GM21423 (cell line): ENCODE measurements around the gene GREB1L.

ENCODE experiments used
- ATAC-seq: cut with Tn5 transposase; IDR thresholded peaks from one replicate; pipeline ENCODE4 v1.9.1; 2021; ENCODE audit warnings: mild to moderate bottlenecking, moderate library complexity; ENCODE audit not compliant: unreplicated experiment

Gene GREB1L

DNA sequence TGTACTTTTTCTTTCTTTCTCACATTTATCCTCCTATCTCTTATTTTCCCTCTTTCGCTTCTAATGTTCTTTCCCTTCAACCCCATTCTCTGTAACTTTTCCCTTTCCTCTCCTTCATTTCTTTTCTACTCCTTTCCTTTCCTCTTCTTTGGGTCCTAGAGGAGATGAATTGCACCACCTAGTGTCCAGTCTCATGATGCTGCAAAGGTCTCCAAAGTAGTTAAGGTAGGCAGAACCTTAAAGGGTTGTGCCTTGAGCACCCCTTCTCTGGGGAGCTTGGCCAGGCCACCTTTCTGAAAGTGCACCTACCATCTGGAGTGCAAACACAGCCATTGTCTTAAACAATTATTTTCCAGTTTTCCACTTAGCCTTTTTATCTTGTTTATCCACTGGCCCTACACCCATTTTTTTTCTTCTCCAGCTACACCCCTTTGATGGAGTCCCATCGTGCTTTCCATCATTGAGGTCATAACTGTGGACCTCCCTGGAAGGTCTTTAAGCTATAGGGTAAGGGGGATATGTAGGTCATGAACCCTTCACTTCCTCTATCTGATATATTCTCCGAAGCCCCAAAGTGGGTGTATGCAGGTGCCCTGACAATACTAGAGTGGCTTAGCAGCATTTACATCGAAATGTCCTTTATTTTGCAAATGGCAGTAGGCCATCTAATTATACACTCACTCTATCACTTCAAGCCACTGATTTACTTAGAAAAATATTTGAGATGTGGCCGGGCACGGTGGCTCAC is 202.6 kb downstream of the GREB1L start:
- ATAC-seq, result no peak

DNA sequence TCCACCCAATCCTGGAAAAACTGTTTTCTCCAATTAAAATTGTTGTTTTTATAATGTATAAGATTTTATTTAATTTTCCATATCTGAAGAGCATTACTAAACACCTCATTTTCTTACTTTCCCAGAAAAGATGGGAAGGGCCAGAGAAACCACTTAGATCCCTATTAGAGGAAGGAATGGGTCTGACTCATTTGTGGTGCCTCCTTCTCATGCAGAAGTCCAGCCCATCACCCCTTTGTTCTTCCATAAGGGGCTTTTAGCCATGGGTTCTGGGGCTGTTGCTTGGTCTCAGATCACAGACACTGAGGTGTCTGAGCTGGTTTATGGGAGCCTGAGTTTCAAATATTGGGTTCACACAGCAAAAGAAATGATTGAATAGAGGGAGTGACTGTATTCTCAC is 206.3 kb downstream of the GREB1L start:
- no peak for ATAC-seq

DNA sequence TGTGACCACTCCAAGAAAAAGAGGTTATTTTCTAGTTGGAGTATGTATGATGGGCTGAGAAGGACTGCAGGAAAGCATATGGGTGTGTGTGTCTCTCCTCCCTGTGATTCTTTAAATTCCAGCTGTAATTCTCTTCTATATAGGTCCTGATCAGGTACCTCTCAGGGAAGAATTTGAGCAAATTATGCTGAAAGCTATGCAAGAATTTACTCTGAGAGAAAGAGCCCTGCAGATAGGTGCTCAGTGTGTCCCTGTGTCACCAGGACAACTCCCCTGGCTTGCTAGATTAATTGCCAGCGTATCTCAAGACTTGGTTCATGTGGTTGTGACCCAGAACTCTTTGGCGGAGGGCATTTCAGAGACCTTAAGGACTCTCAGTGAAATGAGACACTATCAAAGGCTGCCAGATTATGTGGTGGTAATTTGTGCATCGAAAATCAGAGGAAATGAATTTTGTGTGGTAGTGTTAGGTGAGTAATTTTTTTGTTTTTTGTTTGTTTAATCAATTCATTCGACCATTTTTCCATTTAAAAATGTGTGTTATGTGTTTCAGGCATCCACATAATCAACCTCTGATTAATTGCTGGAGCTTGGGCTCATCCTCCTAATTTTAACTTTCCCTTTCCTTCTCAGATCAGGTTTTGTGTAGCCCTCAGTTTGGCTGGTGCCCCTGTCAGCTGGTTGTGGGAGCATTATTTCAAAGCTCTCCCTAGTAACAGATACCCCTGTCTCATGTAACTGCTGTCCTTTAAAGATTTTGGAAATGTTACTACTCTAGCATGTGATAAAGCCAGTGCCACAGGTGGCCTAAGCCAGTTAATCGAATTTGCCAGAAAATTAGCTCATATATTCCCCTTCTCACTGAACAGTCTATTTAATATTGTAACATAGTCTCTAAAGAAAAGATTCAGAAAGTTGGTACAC is 207.6 kb downstream of the GREB1L start:
- no peak for ATAC-seq

DNA sequence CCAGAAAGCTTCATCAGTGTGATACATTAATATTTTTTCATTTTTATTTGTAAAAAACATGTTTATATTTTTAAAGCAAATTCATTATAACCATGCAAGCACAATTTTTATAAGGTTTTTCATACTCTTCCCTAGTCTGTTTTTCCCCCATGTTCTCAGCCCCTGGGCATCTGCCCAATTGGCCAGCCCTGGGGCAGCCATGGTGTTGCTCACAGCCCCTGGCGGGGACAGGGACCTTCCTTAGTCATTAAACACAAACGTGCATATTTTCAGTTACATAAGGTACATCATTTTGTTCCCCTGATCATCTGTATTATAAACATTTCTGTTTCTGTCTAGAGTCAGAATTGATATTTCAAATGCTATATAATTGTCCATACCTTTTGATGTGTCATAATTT is 208.5 kb downstream of the GREB1L start:
- ATAC-seq, result no peak

DNA sequence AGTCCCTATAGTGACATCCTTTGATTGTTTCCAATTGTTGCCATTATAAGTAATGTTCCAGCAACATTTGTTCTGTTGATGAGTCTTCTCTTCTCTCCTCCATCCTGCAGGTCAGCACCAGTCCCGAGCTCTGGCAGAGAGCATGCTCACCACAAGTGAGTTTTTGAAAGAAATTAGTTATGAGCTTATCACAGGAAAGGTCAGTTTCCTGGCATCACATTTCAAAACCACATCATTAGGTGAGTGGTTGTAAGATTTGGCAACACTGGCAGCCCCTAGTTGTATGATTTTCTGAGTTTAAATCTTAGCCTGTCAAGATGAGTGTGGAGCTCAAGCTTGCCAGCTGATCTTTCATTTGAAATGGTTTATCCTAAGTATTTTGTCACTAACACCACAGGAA is 208.9 kb downstream of the GREB1L start:
- ATAC-seq, result no peak

DNA sequence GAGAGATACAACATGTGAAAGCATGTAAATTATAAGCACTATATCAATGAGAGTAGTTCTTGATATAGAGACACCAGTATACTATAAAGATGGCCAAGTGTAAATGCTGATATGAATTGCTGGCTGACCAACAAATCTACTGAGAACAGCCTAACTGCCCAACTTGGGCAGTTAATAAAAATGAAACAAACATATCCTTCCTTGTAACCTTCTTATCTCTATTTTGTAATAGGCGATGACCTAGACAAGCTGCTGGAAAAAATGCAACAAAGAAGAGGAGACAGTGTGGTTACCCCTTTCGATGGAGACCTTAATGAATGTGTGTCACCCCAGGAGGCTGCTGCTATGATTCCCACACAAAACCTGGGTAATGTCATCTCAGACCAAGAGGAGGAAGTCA is 209.8 kb downstream of the GREB1L start:
- no peak for ATAC-seq

DNA sequence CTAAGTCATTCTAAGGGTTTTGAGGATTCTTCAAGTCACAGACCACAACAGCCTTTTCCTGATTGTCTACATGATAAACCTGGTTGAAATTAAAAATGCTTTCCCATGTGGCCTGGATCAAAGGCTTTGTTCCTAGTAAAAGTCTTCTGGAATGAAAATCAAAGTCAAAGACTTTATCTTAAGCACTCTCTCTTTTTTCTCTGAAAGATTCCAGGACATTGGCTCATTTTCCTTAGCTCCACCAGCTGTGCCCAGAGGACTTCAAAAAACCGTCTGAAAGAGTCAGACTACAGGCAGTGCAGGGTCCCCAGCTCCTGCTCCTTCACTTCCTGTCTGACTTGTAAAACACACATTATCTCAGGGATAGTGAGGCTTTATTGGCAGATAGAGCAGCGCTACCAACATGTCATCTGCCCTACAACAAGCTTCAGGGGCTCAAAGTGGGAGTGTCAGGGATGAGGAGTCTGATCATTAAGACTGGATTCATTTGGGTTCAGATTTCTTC is 210.3 kb downstream of the GREB1L start:
- no peak for ATAC-seq

DNA sequence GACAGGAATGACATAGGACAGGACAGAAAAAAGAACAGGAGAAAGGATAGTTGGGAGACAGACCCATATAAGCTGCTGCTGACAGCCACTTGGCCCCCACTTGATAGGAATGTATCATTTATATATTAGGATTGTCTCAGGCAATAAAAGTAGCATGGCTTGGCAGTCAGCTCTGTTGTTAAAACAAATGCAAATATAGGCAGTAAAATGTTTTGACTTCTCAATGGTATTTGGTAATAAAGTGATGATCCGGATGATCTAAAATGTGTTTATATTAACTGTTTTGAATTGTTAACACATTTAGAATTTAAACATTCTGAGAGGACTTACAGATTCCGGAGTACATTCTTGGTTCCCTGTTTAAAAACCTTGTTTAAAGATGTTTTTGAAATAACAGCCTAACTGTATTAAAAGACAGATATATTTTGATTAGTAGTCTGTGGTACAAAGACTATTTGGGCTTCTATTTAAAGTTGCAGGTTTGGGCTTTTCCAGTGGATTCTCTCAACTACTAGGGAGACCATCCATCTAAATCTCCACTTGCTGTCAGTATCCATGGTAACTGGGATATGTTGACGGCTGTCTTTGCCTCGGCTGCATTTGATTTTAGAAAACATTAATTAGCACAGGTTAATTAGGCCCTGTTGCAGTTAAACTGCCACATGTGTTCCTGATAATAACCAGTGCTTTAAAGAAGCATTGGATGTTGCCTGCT is 210.9 kb downstream of the GREB1L start:
- ATAC-seq, result no peak

DNA sequence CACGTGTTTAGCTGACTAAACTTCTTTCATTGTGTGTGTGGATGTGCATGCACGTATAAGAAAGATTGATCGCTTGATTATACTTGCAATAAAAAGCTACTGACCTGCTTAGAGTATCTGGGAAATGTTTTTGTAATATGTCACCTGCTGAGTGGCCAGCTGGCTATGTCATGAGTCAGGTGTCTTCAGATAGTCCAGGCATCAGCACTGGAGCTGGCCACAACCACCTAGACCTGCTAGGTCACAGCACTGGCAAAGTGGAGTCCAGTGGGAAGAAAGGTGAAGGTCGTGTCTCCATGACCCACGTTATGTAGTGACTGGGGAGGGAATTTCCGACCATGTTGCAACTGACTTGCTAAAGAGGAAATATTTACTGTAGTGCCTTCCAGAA is 211.5 kb downstream of the GREB1L start:
- no peak for ATAC-seq

DNA sequence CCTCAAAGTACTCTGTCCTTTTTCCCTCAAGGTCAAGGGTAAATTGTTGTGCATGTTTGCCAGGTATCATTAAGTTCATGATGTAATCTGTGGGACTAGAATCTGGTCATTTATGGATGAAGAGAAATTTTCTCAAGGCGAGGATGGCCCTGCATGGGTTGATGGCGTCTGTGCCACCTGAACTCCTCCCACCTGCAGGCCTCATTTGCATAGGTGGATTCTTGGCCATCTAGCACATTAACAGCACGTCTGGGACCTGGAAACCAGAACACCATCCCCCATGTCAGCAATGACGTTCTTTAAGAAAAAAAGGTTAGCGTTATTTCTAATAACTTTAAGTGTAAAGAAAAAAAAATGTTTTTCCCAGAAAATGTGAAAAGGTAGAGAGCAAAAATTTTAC is 212.7 kb downstream of the GREB1L start:
- ATAC-seq, result no peak

DNA sequence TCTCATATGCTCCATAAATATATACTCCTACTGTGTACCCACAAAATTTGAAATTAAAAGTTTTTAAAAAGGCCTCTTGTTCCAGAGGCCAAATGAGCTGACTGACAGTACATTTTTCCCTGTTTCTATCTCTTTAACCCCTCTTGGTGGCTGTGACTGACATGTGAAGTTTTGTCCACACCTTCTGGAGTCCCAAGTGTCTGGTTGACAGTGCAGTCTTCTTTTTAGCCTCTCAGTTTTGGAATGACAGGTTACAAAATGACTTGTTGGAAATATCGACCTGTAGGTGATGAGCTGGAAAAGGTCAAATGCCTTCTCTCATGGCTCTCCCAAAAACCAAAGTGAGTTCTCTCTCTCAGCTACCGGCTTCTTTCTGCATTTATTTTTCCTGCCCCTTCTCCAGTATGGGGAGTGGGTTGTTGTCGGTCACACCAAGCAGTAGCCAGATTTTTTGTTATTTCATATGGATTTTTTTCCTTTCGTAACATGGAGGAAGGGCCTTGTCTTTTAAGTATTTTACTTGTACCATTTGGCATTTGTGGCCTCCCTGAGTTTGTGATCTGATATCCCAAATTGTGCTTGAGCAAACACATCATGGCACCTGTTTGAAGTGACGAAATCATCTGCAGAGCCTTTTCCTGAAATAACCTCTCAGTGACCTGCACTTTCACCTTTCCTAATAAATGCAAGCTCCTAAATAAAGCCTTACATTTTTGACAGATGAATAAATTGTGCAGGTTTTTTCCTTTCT is 214.6 kb downstream of the GREB1L start:
- no peak for ATAC-seq

DNA sequence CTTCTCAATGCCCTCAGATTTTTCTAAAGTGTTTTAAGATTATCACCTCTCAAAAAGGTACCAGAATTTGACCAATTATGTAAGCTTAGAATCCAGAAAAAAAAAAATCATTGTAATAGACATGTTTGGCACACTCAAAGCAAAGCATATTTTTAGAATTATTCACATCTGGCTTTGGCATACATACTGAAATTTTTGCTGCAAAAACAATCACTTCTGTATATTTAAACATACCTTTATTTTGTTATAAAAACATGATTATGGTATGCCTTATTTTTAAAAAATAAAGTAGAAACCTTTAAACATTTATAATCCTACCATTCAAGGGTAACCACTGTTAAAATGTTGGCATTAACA is 215.1 kb downstream of the GREB1L start:
- no peak for ATAC-seq

DNA sequence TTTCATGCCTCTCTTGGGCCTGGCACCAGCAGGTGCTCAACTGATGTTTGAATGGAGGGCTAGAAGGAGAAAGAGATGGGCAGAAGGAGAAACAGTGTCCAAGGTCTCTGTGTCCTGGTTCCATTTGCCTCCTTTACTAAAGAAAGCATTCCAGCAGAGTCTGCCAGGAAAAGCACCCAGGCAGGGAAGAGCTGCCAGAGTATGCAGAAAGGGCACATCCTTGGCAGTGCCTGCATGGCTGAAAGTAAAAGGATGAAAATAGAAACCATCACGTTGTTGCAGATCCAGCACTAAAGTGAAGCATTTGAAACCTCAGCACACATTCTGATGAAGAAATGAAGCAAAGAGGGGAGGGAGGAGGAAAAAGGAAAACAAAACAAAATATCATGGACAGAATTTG is 216.3 kb downstream of the GREB1L start:
- no peak for ATAC-seq

DNA sequence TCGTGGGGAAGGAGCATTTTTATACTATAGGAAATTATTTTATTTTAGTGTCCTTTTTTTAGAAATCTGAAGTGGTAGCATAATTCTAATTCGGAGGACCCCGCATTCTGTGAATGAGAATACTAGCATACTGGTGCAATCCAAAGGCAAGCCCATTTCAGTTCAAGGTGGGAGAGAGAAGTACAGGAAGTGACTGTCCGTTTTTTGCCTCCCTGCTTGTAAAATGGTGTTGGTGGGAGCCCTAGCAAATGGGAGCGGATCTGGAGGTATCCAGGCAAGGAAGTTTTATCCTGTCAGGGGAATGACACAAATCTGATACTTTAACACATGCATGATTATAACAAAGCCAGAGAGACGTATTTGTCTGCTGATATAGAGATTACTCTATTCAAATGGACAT is 216.8 kb downstream of the GREB1L start:
- ATAC-seq, result no peak

DNA sequence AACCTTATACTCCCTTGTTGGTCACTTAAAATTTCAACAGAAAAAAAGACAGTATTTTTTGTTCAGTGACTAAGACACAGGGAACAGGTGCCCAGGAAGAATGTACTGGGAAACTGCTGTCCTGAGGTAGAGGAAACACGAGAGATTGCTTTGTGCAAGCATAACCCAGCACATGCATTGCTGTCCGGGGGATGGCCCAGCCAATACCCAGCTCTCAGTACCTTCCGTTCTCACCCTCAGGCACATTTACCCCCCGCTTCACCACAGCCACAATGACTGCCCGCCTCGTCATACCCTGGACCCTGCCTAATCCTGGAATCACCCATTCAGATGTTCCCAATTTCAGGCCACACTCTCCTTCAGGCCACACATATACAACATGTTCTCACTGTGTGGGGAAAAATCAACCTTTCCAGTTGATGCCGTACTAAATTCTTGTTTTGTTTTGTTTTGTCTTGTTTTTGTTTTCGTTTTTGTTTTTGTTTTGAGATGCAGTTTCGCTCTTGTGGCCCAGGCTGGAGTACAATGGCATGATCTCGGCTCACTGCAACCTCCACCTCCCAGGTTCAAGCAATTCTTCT is 217.8 kb downstream of the GREB1L start:
- ATAC-seq, result no peak

DNA sequence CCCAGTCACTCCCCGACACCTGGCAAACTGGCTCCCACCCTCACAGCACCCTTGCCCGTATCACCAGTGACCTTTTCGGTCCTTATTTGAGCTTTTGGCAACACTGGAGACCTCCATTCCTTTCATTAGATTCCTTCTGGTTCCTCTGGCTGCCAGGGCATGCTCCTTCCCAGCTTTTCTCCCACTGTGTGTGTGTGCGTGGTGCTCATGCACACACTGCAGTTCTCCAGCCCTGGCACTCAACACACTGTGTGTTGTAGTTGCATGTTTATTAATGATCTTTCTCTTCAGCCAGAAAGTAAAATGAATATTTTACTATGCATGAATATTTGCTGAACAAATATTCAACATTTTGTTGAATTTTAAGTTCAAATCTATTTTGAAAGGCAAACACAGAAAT is 219.4 kb downstream of the GREB1L start:
- no peak for ATAC-seq

DNA sequence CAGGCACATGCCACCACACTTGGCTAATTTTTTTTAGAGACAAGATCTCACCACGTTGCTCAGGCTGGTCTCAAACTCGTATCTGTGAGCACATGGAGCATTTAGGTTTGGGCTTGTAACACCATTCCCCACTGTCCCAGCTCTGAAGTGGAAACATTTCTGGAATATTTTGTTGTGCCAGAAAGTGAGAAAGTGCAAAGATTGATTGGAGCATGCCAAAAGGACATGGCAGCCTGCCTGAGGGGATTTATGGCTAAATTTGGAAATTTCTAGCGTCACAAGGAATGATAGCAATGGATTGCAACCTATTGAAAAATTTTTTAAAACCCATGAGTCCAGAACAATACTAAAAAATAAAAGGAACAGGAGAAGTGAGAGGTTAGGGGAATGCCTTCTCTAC is 221.7 kb downstream of the GREB1L start:
- no peak for ATAC-seq

DNA sequence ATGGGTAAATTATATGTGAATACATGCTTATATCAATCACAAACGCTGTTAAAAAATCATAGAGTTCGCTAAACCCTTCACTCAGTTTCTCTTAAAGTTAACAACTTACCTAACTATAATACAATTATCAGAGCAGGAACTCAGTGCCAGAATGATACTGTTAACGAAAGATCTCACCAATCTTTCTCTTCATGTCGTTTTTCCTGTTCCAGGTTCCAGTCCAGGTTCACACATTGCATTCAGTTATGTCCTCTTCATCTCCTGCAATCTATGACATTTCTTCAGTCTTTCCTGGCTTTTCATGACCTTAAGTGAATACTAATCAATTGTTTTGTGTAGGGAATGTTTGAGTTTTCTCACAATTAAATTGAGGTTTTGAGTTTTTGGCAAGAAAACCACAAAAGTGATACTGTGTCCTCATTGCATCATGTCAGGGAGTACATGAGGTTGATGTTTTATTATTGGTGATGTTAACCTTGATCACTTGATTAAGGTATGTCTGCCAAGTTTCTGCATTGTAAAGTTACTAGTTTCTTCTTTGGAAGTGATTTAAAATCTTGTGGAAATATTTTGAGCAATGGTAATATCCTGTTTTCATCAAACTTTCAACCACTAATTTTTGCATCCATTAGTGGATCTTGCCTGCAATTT is 226.6 kb downstream of the GREB1L start:
- no peak for ATAC-seq

DNA sequence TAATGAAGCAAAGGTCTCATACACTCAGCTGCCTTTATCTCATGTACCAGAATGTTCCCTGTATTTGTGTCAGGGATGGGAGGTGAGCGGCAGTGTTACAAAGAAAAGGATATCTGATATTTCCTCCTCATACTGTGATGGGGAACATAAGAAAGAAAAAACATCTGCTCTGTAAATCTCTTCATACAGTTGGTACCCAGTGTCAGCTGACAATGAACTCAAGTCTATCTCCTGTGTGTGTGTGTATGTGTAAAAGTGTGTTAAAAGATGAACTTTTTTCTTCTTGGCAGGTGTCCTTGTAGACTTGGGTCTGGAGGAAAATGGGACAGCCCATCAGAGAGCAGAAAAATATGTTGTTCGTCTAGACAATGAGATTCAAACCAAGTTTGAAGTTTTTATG is 230.7 kb downstream of the GREB1L start:
- no peak for ATAC-seq

DNA sequence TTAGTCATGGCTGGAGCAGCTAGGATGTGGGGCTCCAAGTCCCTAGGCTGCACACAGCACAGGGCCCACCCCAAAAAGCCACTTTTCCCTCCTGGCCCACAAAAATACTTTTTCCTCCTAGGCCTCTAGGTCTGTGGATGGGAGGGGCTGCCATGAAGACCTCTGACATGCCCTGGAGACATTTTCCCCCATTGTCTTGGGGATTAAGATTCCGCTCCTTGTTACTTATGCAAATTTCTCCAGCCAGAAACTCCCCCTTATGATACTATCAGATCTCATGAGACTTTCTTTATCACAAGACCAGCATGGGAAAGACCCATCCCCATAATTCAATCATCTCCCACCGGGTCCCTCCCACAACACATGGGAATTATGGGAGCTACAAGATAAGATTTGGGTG is 232.6 kb downstream of the GREB1L start:
- no peak for ATAC-seq
